Right lobe of liver (tissue), 6 donors: Measurements from ENCODE around the gene SGSM2. TPM values are rescaled to one million over a fixed set of nuclear protein-coding genes. Genes with fewer than 3 reads are reported as not detected.

Source experiments
- ATAC-seq, 4 donors: fragments of 200-7000 bp; cut with Tn5 transposase; one replicate each; pipeline ENCODE4 v1.9.1; 2020; ENCODE audit warnings: mild to moderate bottlenecking in 4 of 4, moderate library complexity in 4 of 4
- DNase-seq, 3 donors: peaks; one replicate each; pipeline ENCODE4 v3.0.0-alpha.2; 2020
- H3K27ac ChIP-seq, 3 donors: fragments of 200-600 bp; one replicate each; pipeline ENCODE4 v1.8.0; 2022
- H3K27me3 ChIP-seq, 2 donors: fragments of 200-600 bp; one replicate each; pipeline ENCODE4 v1.8.0; 2022
- H3K36me3 ChIP-seq, 4 donors: fragments of 200-600 bp; sonication (generic) in 1 of 4; one replicate each; pipeline versions ENCODE4 v1.5.1 to v1.8.0; 2017 to 2022; ENCODE audit warnings: control low read depth in 1 of 4
- H3K4me1 ChIP-seq, 4 donors: fragments of 200-600 bp; sonication (generic) in 1 of 4; one replicate each; pipeline versions ENCODE4 v1.5.1 to v1.8.0; 2017 to 2022; ENCODE audit warnings: control low read depth in 1 of 4
- H3K4me3 ChIP-seq, 3 donors: fragments of 200-600 bp; one replicate each; pipeline ENCODE4 v1.8.0; 2022
- H3K9me3 ChIP-seq, 4 donors: fragments of 200-600 bp; sonication (generic) in 1 of 4; one replicate each; pipeline versions ENCODE4 v1.5.1 to v1.8.0; 2017 to 2022; ENCODE audit warnings: control low read depth in 1 of 4
- CTCF ChIP-seq, 4 donors: fragments of 200-600 bp in 3 of 4; fragments of 450-650 bp in 1 of 4; IDR thresholded peaks; one replicate each; pipeline versions ENCODE4 v1.5.1 to v1.8.0; 2016 to 2022; ENCODE audit warnings: antibody characterized with exemption in 4 of 4, mild to moderate bottlenecking in 2 of 4
- POLR2A ChIP-seq: fragments of 450-650 bp; IDR thresholded peaks from one replicate; pipeline ENCODE4 v1.6.1; 2017; ENCODE audit warnings: antibody characterized with exemption, mild to moderate bottlenecking
- WGBS: methylation state at CpG from one replicate; pipeline ENCODE4 v1.1.6; 2018; ENCODE audit warnings: low coverage, low lambda C conversion rate; ENCODE audit not compliant: insufficient coverage; ENCODE audit errors: missing lambda C conversion rate; 5-methylcytosine and 5-hydroxymethylcytosine counted together
- intact Hi-C, 2 donors: fragments of 100-400 bp; cut with DNase I; formaldehyde crosslinking; loops; one replicate each; pipeline versions ENCODE4 v1.11.2 to v1.14.1; 2022
- total RNA-seq, 6 experiments: library from RNA; depleted of rRNA in 2 of 6; stranded (reverse); fragments of >200 nt in 2 of 6; fragmentation: NEBNext Ultra II Directional in 3 of 6; extraction: Animal tissue kit (Norgen Biotek cat#: 25700) in 3 of 6; gene quantifications; one replicate each; pipeline versions ENCODE4 v1.1.0 to v1.2.4, GENCODE V29; 2016 to 2023
- donor health status: DM: no; HTN: yes; CAD: no.
- donor health status: DM: no; HTN: no; CAD: no.
- donor health status: DM: no; HTN: no; CAD: no.
- donor health status: DM: no; HTN: yes; CAD: no.
- donor health status: DM: no; HTN: yes; CAD: no.

Gene SGSM2
- total RNA-seq, 6 experiments from 2014 or later: 6.0 to 17.2 (median 13.2) TPM

GRCh38 chr17:2373179-2373578 is 35.9 kb downstream of the SGSM2 start:
- H3K36me3 ChIP-seq: peaks cover 0 to 2% (median 0%) of the 10 kb centered on the region in 4 donors
- ATAC-seq (no peak), DNase-seq (no peak)
- H3K9me3 ChIP-seq: no peaks in the 10 kb centered on the region
- H3K27me3 ChIP-seq: no peaks in the 10 kb centered on the region
- intact Hi-C loops: no loop called here
- H3K4me3 ChIP-seq: no peak overlapping the region
- no peaks in the 10 kb centered on the region for H3K4me1 ChIP-seq
- TF ChIP-seq CTCF (IDR thresholded peaks at IDR 0.05): no peak
- no peak for TF ChIP-seq POLR2A
- no peak overlapping the region for H3K27ac ChIP-seq
- no CpG with 5 or more reads among the region's 18 CpGs for WGBS

- ATAC-seq (no peak), DNase-seq (no peak)
- intact Hi-C loops: no loop called here
- Histone ChIP-seq H3K4me3 (no peak overlapping the region), H3K9me3 (no peaks in the 10 kb centered on the region), H3K4me1 (no peaks in the 10 kb centered on the region), H3K27me3 (no peaks in the 10 kb centered on the region), H3K36me3 (peaks cover 0 to 2% (median 0%) of the 10 kb centered on the region in 4 donors), H3K27ac (no peak overlapping the region)
- 78% methylated on average over 8 of the region's 11 CpGs for WGBS
- TF ChIP-seq CTCF (IDR thresholded peaks at IDR 0.05) (no peak), POLR2A (no peak)
Measured at GRCh38 chr17:2374549-2375285, 37.4 kb downstream of the SGSM2 start.

- no CpG with 5 or more reads among the region's 19 CpGs for WGBS
- intact Hi-C loops: no loop called here
Measured at GRCh38 chr17:2375406-2375805, 38.1 kb downstream of the SGSM2 start.

GRCh38 chr17:2376107-2376506 is 38.8 kb downstream of the SGSM2 start:
- peaks cover 0 to 2% (median 0%) of the 10 kb centered on the region in 4 donors for H3K36me3 ChIP-seq
- ATAC-seq (no peak), DNase-seq (no peak)
- TF ChIP-seq CTCF (IDR thresholded peaks at IDR 0.05) (no peak), POLR2A (no peak)
- H3K4me3 ChIP-seq: no peak overlapping the region
- intact Hi-C loops: no loop called here
- no peak overlapping the region for H3K27ac ChIP-seq
- WGBS: 93% methylated on average over 5 of the region's 14 CpGs
- no peaks in the 10 kb centered on the region for H3K4me1 ChIP-seq
- H3K9me3 ChIP-seq: no peaks in the 10 kb centered on the region
- no peaks in the 10 kb centered on the region for H3K27me3 ChIP-seq

More at GRCh38 chr17:2375406-2375805, 38.1 kb downstream of the SGSM2 start:
- DNase-seq: no peak
- TF ChIP-seq CTCF (IDR thresholded peaks at IDR 0.05) (no peak), POLR2A (no peak)
- H3K4me1 ChIP-seq: no peaks in the 10 kb centered on the region
- H3K36me3 ChIP-seq: peaks cover 0 to 2% (median 0%) of the 10 kb centered on the region in 4 donors
- no peak overlapping the region for H3K27ac ChIP-seq
- H3K9me3 ChIP-seq: no peaks in the 10 kb centered on the region
- H3K4me3 ChIP-seq: no peak overlapping the region
- ATAC-seq: no peak
- H3K27me3 ChIP-seq: no peaks in the 10 kb centered on the region
